Cortex of kidney (tissue), 1 donor: ENCODE data around the gene SNRPD3.
"Not testable (repeated sequence)": the region's sequence is repeated elsewhere in the genome, so short reads cannot be mapped to it uniquely, and the experiment has no call there.

Experiments used
- DNase-seq: peaks from one replicate; lab custom pipeline; 2025; lab: John Stamatoyannopoulos, UW

The SNRPD3 gene

DNA sequence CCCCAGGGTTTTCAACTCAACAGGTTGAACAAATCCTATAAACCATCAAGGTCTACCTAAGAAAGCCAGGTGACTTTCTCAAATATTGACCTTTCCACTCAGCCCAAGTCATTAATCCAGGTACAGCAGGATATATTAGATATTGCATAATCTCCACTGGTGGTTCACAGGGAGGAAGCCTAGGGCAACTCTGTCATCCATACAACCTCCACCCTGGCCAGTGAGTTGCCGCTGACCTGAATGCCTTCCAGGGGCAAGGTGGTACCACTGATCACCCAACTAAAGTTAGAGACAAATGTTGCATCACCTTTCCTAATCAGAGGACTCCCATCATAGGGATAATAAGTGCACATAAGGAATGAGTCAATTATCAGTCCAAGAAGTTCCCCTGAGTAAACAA, 23.7 kb upstream of the SNRPD3 start:
- no peak for DNase-seq

DNA sequence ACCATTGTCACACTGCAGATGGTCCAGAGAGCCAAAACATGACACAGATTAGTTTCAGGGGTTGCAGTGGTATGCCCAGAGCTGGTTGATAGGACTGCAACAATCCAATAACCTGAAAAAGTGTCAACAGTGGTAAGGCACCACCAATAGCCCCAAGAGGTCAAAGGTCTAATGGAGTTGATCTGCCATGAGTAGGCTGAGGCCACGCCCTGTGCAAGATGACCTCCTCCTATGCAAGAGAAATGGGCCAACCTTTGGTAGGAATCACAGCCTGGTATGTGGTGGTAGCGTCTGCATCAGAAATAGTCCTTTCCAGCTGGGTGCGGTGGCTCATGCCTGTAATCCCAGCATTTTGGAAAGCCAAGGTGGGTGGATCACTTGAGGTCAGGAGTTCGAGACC, 20.5 kb upstream of the SNRPD3 start:
- no peak for DNase-seq

DNA sequence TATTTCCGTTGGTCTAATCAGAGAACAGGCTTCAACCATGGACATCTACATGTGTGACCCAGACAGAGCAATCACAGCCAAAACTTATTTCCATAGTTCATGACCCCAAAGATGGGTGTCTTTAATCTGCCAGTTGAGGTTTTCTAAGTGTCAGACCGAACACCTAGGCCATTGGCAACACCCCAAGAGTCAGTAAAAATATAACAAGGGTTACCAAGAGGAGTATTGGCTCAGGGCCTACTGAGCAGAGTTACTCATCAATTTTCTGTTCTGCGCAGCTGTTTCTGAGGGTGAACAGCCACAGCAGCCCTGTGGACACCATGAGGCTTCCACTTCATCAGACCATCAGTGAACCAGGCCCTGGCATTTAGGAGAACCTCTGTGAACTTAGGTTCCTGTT, 19.7 kb upstream of the SNRPD3 start:
- DNase-seq = no peak

DNA sequence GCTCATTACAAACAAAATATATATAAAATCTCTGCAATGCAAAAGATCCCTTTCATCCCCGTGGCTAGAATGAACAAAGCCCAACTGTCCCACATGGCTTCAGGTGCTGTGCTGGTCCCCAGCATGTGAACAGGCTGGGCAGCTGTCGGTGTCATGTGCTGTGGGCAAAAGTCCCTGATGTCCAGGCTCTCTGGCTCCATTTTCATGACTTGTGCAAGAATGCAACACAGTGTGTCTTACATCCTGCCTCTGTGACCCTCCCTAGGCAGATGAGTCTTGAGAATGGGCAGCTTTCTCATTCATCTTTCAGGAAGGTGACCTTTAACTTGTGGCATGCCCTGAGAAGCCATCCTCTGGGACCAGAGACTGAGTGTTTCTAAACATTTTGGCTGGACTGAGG, 15.3 kb upstream of the SNRPD3 start:
- DNase-seq = no peak

DNA sequence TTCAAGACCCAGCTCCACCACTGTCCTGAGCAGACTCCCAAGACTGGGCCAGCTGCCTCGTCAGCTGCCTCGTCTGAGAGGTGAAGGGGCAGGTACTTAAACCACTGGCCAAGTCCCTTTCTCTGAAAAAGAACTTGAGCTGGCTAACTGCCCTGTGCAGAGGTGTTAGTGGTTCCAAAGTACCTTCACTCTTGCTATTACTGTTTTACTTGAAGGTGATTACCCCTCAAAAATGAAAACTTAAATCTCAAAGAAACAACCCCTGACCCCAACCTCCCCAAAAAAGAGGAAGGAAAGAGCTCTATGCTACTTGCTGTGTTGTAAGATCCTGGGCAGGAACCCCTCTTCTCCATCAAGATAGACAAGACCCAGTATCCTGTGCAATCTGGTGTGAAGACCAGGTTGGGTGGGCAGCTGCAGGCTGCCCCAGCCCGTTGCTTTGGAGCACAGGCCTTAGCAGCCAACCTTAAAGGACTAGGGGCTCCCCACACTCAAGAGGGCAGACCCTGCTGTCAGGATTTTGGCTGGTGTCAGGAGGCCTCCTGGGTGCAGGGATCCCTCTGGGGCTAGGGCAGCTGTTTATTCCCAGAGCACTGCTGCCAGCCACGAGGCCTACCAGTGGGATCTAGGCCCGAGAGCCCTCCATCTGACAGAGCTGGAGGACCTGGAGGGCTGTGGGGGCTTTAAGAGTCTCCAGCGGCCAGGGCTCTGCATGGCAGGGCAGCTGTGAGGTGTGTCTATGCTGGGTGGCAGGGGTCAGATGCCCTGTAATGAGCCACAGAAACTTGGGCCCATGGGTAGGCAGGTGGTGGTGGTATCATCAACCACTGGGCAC, 13.9 kb upstream of the SNRPD3 start:
- DNase-seq = no peak

DNA sequence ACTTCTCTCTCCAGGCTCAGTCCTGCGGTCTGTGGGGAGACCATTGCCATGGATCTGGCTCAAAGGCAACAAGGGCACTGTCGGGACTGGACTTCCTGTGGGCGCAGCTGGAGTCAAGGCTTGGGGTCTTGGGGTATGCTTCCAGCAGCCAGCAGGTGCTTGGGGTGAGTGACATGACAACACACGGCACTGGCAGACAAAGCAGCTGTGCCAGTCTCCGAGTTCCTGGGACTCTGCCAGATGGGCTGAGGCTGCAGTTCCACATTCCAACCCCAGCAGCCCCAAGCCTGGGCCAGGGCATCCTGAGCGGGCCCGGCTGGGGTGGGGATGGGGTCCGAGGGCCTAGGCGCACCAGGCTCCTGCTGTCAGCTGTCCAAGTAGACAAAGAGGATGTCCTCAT, 13.2 kb upstream of the SNRPD3 start:
- no peak for DNase-seq

DNA sequence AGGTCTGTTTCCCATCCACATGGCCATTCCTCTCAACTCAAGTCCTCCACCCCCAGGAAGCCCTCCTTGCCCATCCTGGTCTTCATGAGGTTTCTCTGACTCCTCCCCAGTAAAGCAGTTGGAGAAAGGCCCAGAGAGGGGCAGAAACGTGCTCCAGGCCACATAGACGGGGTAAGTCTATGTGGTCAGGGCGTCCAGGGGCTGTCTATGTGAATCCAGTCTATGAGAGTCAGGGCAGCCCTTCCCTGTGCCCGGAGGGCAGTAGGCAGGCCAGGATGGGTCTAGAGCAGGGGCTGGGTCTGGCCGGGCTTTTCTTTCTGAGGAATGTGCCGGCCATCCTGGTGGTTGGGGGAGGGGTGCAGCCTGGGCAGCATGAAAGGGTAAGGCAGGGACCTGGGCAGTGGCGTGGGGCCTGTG, 12.6 kb upstream of the SNRPD3 start:
- no peak for DNase-seq

DNA sequence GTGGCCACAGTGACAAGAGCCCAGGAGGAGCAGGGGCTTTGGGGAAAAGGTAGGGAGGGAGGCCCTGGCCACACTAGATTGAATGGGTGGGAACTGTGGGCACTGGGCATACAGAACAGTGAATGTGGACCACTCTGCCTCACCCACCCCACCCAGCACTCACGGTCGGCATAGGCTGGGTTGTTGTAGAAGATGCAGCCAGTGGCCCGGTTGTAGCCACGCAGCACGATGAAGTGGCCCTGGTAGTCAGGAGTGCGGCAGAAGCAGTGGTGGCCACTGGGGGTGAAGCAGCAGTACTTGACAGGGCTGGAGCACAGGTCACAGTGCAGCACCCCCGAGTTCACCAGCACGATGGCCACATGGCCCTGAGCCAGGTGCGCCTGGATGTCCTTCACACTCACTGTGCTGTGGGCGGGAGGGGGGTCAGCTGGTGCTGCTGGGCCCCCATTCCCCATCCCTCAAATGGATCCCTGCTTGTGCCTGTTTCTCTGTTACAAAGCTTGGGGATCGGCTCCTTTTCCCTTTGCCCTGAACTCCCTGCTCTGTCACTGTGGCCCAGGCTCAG, 12.0 kb upstream of the SNRPD3 start:
- DNase-seq = no peak

DNA sequence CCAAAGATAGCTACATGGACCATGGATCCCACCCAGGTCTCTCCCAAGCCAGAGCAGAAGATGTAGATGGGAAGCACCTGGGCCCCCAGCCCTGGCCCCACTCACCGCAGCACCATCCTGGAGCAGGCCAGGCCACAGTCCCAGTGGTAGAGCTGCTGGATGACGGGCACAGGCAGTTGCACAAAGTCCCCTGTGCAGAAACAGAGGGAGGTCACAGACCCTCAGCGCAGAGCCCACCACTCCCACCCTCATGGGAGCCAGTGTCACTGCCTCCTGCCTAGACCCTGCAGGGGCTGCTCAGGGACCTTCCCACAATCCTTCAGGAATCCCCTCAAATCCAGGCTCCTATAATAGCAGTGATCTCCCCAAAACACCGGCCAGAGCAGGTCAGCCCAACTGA, 7.0 kb upstream of the SNRPD3 start:
- no peak for DNase-seq

DNA sequence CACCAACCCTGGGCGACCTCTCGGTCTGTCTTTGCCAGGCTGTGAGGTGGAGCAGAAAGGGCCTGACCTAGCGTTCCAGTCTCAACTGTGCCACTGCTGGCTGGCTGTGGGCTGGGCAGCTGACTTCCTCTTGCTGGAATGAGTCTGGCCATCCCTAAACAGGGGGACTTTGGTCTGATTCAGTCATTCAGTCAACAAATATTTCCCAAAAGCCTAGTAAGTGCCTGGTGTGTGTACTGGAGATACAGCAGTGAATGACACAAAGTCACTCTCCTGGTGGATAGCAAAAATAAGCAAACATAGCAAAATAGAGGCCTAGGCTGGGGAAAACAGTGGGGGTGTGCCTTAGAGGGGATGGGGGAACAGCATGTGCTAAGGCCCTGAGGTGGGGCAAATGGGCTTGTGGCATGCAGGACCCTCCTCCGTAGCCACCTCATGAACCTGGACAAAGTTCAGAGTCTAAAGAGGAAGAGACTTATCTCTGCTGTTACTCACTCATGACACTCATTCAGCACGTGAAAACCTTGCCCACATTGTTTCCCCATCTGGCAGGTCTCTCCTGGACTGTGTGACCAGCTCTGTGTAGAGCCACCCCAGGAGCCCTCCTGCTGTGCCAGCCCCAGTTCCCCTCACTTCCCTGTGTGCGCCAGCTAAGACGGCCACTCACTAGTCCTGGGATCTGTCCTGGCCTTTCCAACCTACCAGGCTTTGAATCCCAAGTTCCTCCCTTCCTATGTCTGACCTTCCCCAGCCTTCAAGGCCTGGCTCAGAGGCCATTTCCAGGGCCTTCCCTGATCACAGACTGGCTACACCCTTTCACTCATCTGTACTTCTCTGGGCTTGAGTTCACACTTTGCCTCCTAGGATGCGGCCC, 5.5 kb upstream of the SNRPD3 start:
- no peak for DNase-seq

DNA sequence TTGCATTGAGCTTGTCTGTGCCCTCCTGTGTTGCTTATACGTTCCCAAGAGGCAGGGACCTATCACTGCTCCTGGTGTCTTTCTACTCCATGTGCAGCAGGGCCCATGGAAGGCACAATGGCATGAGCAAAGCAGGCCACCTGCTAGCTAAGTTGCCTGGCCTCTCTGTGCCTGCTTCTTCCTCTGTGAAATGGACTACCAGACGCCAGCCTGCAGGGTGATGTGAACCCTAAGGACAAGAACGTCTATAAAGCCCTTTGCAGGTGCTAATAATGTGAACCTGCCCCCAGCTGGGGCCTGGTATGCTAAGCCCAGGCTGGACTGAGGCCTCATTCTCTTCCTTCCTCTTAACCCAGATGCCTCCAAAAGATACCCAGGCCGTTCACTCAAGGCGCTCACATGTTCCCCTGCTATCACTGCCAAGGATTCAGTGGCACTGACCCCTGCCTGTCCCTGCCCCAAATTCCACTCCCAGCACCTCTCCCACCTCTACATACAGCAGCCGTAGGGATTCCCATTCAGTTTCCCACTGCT, 4.8 kb upstream of the SNRPD3 start:
- DNase-seq = no peak

DNA sequence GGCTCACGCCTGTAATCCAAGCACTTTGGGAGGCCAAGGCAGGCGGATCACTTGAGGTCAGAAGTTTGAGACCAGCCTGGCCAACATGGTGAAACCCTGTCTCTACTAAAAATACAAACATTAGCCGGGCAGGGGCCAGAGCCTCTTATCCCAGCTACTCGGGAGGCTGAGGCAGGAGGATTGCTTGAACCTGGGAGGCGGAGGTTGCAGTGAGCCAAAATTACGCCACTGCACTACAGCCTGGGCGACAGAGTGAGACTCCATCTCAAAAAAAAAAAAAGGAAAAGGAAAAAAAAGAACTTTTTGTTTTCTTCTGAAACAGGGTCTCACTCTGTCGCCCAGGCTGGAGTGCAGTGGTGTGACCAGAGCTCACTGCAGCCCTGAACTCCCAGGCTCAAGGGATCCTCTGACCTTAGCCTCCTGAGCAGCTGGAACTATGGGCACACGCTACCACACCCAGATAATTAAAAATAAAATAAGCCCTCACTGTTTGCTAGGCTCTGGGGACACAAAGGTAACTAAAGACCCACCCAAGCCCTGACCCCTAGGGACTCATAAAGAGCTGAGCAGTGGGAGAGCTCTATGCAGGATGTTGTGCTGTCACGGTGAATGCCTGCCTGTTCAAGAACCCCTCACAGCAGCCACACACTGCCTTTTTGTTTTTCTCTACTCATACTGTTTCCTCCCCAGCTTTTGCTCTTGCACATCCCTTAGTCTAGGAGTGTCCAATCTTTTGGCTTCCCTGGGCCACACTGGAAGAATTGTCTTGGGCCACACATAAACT, 3.1 kb upstream of the SNRPD3 start:
- DNase-seq = not testable (repeated sequence)

DNA sequence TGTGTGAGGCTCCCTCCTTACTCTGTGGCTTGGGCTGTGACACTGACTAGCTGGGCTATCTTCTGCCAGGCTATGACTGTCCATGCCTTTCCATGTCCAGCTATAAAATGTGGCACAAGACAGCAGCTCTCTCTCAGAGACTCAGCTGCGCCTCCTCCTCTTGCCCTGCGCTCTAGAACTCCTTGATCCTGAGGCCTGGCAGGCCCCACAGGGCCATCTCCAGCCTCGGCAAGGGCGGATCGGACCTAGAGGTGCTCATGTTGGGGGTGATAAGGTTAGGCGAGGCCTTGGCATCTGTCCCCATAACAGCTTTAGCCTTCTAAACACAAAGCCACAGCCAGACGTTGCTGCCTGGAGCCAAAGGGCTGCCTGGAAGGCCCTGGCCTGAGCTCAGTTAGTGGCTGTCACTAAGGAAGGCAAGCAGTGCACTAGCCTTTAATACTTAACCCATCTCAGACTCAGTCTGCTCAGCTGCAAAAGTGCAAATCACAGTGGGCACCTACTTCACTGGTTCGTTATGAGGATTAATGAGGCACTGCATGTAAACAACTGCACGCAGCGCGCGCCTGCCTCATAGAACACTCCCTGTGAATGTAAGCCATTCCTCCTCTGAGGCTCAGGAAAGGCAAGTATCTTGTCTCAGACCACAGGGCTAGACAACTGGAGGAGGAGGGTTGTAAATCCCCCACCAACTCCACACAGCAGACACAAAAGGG, 2.0 kb upstream of the SNRPD3 start:
- no peak for DNase-seq

DNA sequence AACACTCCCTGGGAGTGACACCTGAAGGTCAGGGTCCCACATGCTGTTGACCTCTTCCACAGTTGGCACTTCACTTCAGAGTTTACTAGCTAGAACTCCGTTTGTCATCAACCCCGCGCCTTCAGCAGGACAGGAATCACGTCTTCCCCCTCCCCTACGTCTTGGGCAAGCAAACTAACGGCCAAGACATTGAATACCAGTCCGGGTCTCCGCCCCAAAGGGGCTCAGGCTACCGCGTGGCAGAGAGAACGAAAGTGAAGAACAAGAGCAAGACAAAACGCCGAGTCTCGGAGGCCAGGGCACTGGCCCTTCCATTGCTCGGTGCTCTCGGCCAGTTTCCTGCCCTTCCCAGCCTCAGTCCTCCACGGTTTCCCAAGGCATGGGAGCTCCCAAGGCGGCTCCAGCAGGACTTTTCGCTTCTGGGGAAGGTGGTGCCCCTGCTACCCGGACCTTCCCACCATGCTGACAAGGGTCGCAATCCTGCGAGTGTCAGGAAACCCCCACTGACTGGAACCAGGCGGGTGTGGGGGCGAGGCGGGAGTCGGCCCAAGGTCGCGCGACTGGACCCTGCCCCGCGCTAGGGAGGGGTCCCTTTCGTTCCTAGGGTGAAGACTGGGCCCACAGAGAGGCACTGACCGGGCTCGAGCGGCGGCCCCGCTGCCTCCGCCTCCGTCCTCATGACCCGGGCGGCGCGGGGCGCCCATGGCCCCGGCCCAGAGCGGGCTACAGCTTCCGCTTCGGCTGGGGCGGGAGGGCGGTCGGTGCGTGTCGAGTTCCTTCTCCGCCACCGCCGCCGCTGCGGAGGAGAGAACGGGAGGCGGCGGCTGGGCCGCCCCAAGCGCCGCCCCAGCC, 1.3 kb upstream of the SNRPD3 start, which contains the start of gene GUCD1:
Gene GUCD1, minus strand, starts transcription at position 826 of the 852 bp plus-strand sequence. Its CDS starts 147 bp downstream, at position 679.
- no peak for DNase-seq

DNA sequence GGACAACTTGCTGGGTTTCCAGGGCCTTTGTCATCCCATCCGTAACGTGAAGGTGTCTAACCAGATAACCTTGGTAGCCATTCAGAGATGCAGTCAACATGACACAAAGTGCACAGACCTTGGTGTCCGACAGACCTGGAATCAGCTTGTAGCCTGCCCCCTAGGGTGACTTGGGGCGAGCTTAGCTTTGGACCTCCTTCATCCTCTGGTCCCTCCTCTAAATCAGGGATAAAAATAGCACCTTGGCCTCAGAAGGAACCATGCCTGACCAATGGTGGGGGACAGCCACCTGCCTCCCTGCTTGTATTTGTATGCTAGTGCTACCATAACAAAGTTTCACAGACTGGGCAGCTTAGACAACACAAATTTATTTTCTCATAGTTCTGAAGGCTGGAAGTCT, 3.7 kb downstream of the SNRPD3 start:
- DNase-seq = no peak

DNA sequence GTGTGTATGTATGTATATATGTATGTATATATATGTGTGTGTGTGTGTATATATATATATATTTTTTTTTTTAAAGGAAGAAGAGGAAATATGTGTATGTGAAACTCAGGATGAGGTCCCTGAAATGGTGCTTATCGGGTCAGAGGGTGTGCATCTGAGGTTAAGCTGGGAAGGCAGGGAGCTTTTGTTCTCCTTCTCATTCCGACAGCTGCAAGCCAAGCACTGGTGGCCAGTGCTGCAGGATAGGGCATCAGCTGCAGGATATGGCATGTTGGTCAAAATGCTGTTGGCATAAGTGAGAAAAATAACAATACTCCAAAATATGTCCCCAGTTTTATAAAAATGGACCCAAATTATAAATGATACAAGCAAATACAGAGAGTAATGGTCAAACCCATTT, 7.4 kb downstream of the SNRPD3 start:
- no peak for DNase-seq

DNA sequence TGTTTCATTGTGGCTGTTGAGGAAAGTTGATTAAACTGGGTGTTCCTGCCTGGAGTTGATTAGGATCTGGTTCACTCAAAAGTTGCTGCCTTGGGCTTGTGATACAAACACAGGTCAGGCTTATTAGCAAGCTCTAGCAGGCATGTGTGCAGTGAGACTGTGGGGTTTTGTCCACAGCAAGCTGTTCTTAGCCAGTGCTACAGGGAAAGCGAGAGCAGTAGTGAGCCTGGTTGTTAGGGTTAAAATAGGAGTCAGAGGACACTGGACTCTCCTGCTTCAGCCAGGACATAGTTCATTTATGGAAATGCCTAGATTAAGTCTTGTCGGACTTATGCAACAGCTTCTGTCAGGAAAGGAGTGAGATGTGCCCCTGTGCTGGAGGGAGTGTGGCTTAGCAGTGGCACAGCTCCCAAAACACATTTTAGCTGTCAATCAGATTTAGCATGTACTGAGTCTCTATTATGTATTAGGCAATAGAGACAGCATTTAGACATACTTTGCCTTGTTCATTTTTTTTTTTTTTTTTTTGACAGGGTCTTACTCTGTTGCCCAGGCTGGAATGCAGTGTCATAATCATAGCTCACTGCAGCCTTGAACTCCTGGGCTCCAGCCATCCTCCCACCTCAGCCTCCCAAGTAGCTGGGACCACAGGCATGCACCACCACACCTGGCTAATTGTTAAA, 8.7 kb downstream of the SNRPD3 start:
- no peak for DNase-seq

DNA sequence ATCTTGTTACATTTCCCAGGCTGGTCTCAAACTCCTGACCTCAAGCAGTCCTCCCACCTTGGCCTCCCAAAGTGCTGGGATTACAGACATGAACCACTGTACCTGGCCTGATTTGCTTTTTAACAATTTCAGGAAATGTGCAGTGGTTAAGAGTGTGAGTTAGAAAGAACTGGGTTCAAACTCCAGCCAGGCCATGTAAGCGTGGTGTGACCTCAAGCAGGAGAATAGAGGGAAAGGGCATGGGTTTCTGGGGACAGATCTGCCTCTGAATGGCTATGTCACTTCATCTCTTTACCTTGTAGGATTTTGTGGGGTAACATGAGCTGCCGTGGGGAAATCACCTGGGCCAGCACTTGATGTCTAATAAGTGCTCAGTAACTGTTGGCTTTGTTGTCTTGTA, 9.3 kb downstream of the SNRPD3 start:
- DNase-seq = no peak

DNA sequence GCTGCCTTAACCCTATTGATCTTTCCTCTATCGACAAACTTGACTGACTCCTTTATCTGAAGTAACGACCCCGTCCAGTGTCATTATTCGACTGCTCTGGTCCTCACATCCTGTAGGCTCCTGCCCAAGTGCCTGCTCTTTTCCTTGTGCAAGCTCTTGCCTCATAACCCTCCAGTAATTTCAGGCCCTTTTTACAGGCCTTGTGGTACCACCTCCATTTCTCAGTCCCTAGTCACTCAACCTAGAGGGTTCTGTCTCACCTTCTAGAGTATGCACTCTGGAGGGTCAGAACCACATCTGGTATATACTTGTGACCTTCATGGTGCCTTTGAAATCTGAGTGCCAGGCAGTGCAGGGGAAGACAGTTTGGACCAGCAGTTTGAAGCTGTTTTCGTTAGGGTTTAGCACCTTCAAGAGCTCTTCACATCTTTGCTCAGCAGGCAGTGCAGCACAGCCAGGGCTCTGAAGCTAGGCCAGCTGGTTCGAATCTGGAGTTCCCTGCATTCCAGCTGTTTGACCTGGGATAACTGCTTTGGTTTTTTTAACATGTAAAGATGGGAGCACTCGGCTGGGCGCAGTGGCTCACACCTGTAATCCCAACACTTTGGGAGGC, 11.2 kb downstream of the SNRPD3 start:
- no peak for DNase-seq
